ENCODE data around the gene RIMKLA.

DNA sequence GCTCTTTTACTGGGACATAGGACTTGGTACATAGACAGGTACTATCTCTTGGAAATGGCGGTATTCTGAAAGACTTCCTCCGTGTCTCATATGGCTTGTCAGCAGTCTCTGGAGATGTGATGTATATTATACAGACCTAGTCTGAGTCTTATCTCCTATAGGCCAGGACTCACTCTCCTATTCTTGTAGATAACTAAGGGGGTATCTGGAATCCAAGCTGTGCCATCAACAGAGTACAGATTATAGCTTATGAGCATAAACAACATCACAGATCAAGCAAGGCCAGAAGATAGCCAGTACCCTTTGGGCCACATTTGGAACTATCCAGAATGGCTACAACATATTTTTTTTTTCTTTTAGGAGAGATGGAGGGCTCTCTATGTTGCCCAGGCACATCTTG is 16.1 kb upstream of the RIMKLA start:
- TF ChIP-seq, protein P1, sequence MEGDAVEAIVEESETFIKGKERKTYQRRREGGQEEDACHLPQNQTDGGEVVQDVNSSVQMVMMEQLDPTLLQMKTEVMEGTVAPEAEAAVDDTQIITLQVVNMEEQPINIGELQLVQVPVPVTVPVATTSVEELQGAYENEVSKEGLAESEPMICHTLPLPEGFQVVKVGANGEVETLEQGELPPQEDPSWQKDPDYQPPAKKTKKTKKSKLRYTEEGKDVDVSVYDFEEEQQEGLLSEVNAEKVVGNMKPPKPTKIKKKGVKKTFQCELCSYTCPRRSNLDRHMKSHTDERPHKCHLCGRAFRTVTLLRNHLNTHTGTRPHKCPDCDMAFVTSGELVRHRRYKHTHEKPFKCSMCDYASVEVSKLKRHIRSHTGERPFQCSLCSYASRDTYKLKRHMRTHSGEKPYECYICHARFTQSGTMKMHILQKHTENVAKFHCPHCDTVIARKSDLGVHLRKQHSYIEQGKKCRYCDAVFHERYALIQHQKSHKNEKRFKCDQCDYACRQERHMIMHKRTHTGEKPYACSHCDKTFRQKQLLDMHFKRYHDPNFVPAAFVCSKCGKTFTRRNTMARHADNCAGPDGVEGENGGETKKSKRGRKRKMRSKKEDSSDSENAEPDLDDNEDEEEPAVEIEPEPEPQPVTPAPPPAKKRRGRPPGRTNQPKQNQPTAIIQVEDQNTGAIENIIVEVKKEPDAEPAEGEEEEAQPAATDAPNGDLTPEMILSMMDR (IDR thresholded peaks at IDR 0.05) = no peak
- no peak for TF ChIP-seq POLR2A (IDR thresholded peaks at IDR 0.05)
